ENCODE measurements around the gene DOCK4. TPM values are rescaled to one million over a fixed set of nuclear protein-coding genes. Genes with fewer than 3 reads are reported as not detected.

DOCK4 gene
- total RNA-seq, 1 donor from 2014 or later = 44.1 TPM

GRCh38 chr7:112116894-112117293 lies 89.3 kb downstream of the DOCK4 start:
- Mint-ChIP-seq H3K27ac (ENCODE audit: unreplicated experiment) (no peak overlapping the region), H3K27me3 (ENCODE audit: unreplicated experiment) (no peaks in the 10 kb centered on the region), H3K4me3 (ENCODE audit: unreplicated experiment) (no peak overlapping the region), H3K36me3 (ENCODE audit: unreplicated experiment) (peaks cover under 1% of the 10 kb centered on the region), H3K9me3 (ENCODE audit: unreplicated experiment) (no peaks in the 10 kb centered on the region), H3K4me1 (ENCODE audit: unreplicated experiment) (peaks cover 6% of the 10 kb centered on the region)
- no peak for DNase-seq (ENCODE audit: extremely low spot score, unreplicated experiment)
- no peak for TF ChIP-seq CTCF (IDR thresholded peaks at IDR 0.05)

GRCh38 chr7:112116358-112116757 lies 89.8 kb downstream of the DOCK4 start:
- H3K4me1 Mint-ChIP-seq (ENCODE audit: unreplicated experiment) = peaks cover 6% of the 10 kb centered on the region
- no peaks in the 10 kb centered on the region for H3K27me3 Mint-ChIP-seq (ENCODE audit: unreplicated experiment)
- no peak overlapping the region for H3K4me3 Mint-ChIP-seq (ENCODE audit: unreplicated experiment)
- H3K27ac Mint-ChIP-seq (ENCODE audit: unreplicated experiment) = no peak overlapping the region
- H3K9me3 Mint-ChIP-seq (ENCODE audit: unreplicated experiment) = no peaks in the 10 kb centered on the region
- DNase-seq (ENCODE audit: extremely low spot score, unreplicated experiment) = no peak
- TF ChIP-seq CTCF (IDR thresholded peaks at IDR 0.05) = no peak
- no peaks in the 10 kb centered on the region for H3K36me3 Mint-ChIP-seq (ENCODE audit: unreplicated experiment)

- no peak for DNase-seq (ENCODE audit: extremely low spot score, unreplicated experiment)
- Mint-ChIP-seq H3K4me1 (ENCODE audit: unreplicated experiment) (peaks cover 6% of the 10 kb centered on the region), H3K36me3 (ENCODE audit: unreplicated experiment) (no peaks in the 10 kb centered on the region), H3K4me3 (ENCODE audit: unreplicated experiment) (no peak overlapping the region), H3K27ac (ENCODE audit: unreplicated experiment) (no peak overlapping the region), H3K9me3 (ENCODE audit: unreplicated experiment) (no peaks in the 10 kb centered on the region), H3K27me3 (ENCODE audit: unreplicated experiment) (no peaks in the 10 kb centered on the region)
- TF ChIP-seq CTCF (IDR thresholded peaks at IDR 0.05) = no peak
Measured at GRCh38 chr7:112115880-112116279, 90.3 kb downstream of the DOCK4 start.

GRCh38 chr7:112113913-112114575 lies 92.2 kb downstream of the DOCK4 start:
- H3K27ac Mint-ChIP-seq (ENCODE audit: unreplicated experiment) = no peak overlapping the region
- no peaks in the 10 kb centered on the region for H3K27me3 Mint-ChIP-seq (ENCODE audit: unreplicated experiment)
- no peak for TF ChIP-seq CTCF (IDR thresholded peaks at IDR 0.05)
- H3K9me3 Mint-ChIP-seq (ENCODE audit: unreplicated experiment) = no peaks in the 10 kb centered on the region
- H3K36me3 Mint-ChIP-seq (ENCODE audit: unreplicated experiment) = no peaks in the 10 kb centered on the region
- peaks cover 6% of the 10 kb centered on the region for H3K4me1 Mint-ChIP-seq (ENCODE audit: unreplicated experiment)
- no peak overlapping the region for H3K4me3 Mint-ChIP-seq (ENCODE audit: unreplicated experiment)
- DNase-seq (ENCODE audit: extremely low spot score, unreplicated experiment) = no peak

- Mint-ChIP-seq H3K36me3 (ENCODE audit: unreplicated experiment) (no peaks in the 10 kb centered on the region), H3K4me1 (ENCODE audit: unreplicated experiment) (peaks cover 6% of the 10 kb centered on the region), H3K9me3 (ENCODE audit: unreplicated experiment) (no peaks in the 10 kb centered on the region), H3K27ac (ENCODE audit: unreplicated experiment) (no peak overlapping the region), H3K27me3 (ENCODE audit: unreplicated experiment) (no peaks in the 10 kb centered on the region), H3K4me3 (ENCODE audit: unreplicated experiment) (no peak overlapping the region)
- no peak for TF ChIP-seq CTCF (IDR thresholded peaks at IDR 0.05)
- DNase-seq (ENCODE audit: extremely low spot score, unreplicated experiment) = no peak
Measured at GRCh38 chr7:112112822-112113255, 93.4 kb downstream of the DOCK4 start.

Data from osteocyte (in vitro differentiated cells).